Spleen (tissue), 7 donors: ENCODE results near the gene PDCD1LG2.

ENCODE experiments used
- CTCF ChIP-seq, 11 experiments: fragments of 200-600 bp in 7 of 11; fragments of 450-650 bp in 4 of 11; sonication (generic) in 4 of 11; IDR thresholded peaks in 8 of 11; conservative IDR thresholded peaks in 3 of 11; 1 replicate in 7 of 11; 2 replicates in 4 of 11; pipeline versions ENCODE4 v1.4.0 to v1.8.0; 2016 to 2021; ENCODE audit warnings: antibody characterized with exemption in 11 of 11, inconsistent platforms in 4 of 11, mild to moderate bottlenecking in 1 of 11
- POLR2AphosphoS5 ChIP-seq, 3 donors: sonication (generic); formaldehyde crosslinking; IDR thresholded peaks; one replicate each; pipeline ENCODE4 v1.5.1; 2017; ENCODE audit warnings: antibody characterized with exemption in 3 of 3
- donor health status: DM: no; HTN: no; CAD: no; lungs with moderate emphysema.
- donor health status: DM: no; HTN: no; CAD: no.
- donor health status: DM: no; HTN: no; CAD: no.

- TF ChIP-seq CTCF (IDR thresholded peaks at IDR 0.05 in 8 of 11, conservative IDR thresholded peaks at IDR 0.05 in 3 of 11): no peak
- no peak for TF ChIP-seq POLR2AphosphoS5 (IDR thresholded peaks at IDR 0.05)
Measured at GRCh38 chr9:5563886-5564285, 53.6 kb downstream of the PDCD1LG2 start.
